Measurements from ENCODE around the gene COQ10A.
"Not testable (repeated sequence)": the region's sequence is repeated elsewhere in the genome, so short reads cannot be mapped to it uniquely, and the experiment has no call there.

The COQ10A gene

DNA sequence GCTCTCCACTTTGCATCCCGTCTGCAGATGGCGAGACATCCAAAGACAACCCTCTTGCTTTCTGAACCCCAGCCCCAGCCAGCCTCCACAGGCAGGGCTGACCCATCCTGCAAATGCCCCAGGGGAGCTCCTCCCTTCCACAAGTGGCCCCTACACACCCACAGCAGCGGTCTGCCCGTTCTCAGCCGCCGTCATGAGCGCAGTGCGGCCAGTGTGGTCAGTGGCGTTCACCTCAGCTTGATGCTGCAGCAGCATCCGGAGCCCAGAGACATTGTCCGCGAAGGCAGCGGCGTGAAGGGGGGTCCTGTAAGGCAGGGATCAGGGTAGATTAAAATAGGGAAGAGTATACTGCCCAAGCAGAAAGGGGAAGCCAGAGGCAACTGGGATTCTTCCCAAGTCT, 22.2 kb upstream of the COQ10A start:
- DNase-seq = no peak

DNA sequence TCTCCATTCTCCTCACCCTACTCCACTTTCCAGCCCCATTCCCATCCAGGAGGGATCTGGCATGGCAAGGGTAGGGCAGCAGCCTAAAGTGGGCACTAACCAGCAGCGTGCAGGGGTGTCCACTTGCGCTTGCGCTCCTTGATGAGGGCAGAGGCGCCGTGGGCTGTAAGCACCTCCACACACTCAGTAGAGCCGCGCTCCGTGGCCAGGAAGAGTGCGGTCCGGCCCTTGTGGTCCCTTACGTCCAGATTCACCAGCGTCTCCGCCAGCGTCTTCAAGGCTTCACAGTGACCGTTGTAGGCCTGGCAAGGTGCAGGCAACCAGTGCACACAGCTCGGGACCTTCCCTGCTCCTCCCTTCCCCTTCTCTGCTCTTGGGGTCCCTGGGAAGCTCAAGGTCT, 18.8 kb upstream of the COQ10A start:
- no peak for DNase-seq

DNA sequence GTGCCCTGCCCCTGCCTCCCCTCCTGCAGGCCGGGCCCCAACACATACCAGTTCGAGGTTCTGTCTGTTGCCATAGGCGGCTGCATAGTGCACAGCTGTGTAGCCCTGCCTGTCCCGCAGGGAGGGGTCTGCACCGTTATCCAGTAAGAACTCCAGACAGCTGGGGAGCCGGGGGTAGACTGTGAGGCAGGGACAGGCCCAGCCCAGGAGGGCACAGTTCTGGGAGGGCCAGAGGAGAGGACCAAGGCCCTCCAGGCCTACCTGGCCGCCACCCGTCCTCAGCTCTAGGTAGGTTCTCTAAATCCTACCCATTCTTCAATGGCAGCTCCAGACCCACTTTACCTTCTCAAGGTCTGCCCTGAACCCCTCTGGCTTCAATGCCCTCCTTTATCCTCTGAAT, 18.0 kb upstream of the COQ10A start:
- DNase-seq = no peak

DNA sequence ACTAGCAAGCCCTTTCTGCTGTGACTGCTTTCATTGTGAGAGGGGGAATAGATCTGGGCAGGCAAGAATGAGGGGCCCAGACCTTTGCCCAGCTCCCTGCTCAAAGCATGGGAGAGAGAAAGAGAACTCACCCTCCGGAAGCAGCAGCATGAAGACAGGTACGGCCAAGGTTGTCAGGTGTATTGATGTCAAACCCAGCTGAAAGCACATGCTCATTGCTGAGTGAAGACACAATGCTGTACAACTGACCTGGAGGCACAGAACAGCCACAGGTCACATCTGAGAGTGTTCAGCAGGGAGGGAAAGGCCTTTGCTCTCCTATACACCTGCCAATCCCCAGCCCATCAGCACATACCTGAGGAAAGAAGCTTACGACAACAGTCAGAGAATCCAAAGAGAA, 14.1 kb upstream of the COQ10A start:
- no peak for DNase-seq

GRCh38 chr12:56253091-56253490, 13.7 kb upstream of the COQ10A start:
- DNase-seq = no peak

- no peak for DNase-seq
Measured at GRCh38 chr12:56255671-56256070, 11.1 kb upstream of the COQ10A start.

GRCh38 chr12:56256326-56256960, 10.3 kb upstream of the COQ10A start:
- DNase-seq = no peak

DNA sequence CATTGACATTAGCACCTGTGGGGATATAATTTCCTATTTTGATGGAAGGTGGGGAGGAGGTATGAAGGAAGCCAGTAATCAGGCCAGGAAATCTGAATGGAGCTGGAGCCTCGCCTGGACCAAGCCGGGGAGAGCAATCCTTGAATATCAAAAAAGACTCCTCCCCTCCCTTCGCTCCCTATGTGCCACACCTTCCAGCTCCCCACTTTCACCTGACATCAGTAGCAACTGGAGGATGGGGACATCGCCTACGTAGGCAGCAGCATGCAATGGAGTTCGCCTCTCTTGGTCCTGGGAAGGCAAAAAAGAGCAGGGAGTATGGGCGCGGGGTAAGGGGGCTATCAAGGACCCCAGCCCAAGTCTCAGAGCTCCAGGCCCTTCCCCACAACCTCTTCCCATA, 9.7 kb upstream of the COQ10A start:
- no peak for DNase-seq

DNA sequence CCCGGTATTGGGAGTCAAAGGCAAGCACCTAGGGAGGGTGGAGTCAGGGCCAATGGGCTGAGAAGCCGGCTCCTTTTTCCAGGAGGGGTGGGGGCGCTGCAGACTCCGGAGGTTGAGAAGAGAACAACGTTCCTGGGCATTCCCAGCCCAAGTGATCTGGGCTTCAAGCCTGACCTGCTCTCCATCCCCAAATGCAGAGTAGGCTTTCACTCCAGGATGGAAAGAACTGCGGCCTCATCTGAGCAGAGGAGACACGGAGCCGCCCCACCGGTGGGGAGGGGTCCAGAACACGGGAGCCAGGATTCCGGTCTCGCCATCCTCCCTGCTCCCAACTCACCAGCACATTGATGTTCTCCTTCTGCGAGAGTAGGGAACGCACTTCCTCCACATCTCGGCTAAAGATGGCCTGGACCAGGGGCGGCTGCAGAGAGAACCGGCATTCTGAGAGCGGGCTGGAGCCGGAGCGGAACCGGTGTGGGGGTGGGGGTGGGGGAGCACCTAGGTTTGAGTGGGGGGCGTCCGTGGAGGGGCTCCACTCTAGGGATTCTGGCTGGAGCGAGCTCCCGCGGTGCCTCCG, 9.2 kb upstream of the COQ10A start:
- no peak for DNase-seq

DNA sequence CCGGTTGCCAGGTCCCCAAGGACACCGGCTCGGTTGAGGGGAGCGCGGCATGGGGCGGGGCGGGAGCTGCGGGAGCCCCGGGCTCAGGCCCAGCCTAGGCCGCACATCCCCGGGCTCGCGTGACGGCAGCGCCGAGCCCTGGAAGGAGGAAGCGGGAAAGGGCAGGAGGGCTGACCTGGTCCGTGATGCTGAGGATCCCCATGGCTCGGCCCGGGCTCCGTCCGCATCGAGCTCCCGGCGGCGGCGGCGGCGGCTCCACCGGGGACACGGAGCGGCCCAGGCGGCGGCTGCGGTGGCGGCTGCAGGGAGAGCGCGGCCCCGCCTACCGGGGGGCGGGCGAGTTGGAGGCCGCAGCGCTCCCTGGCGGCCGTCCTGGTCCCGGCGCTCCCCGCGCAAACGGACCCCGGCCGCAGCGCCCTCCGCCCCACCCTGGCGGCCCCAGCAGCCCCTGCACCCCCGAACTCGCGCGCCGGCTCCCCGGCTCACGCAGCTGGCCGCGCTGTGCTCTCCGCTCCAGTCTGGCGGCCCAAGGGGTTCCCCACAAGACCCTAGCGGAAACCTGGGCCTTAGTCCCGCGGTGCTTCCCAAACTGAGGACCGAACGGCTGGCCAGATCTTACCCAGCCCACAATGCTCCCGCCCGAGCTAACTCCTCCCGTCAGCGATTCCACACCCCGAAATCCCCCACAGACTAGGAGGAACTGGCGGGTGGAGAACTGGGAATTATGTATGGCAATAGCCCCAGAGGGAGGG, 8.5 kb upstream of the COQ10A start, which contains the start of gene ANKRD52:
ANKRD52 (minus strand) TSS at position 317 of the 752 bp plus-strand sequence; CDS start at position 202, 115 bp downstream.
- DNase-seq = peak; percentile 78

- no peak for DNase-seq
Measured at GRCh38 chr12:56258820-56259183, 7.9 kb upstream of the COQ10A start.

DNA sequence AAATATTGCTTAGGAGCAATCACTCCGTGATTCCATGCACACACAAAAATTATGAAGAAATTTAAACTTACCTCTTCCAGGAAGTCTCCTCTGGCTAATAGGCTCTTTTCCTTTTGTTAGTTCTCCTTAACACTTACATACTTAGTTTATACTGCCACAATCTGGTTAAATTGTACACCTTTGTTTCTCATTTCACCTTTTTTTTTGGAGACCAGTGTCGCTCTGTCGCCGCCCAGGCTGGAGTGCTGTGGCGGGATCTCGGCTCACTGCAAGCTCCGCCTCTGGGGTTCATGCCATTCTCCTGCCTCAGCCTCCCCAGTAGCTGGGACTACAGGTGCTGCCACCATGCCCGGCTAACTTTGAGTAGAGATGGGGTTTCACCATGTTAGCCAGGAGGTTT, 6.4 kb upstream of the COQ10A start:
- DNase-seq = no peak

GRCh38 chr12:56260921-56261320, 5.8 kb upstream of the COQ10A start:
- DNase-seq = no peak

- DNase-seq = no peak
Measured at GRCh38 chr12:56261503-56262232, 5.1 kb upstream of the COQ10A start.

DNA sequence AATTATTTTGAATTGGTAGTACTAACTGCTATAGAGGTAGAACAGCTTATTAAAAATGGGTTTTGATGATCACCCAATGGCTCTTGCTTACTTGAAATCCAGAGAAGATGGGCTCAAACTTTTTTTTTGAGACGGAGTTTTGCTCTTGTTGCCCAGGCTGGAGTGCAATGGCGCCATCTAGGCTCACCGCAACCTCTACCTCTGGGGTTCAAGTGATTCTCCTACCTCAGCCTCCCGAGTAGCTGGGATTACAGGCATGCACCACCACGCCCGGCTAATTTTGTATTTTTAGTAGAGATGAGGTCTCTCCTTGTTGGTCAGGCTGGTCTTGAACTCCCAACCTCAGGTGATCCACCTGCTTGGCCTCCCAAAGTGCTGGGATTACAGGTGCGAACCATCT, 3.8 kb upstream of the COQ10A start:
- not testable (repeated sequence) for DNase-seq

- not testable (repeated sequence) for DNase-seq
Measured at GRCh38 chr12:56266068-56266692, 562 bp upstream of the COQ10A start.

- DNase-seq = no peak
Measured at GRCh38 chr12:56267443-56268071, 815 bp downstream of the COQ10A start.

DNA sequence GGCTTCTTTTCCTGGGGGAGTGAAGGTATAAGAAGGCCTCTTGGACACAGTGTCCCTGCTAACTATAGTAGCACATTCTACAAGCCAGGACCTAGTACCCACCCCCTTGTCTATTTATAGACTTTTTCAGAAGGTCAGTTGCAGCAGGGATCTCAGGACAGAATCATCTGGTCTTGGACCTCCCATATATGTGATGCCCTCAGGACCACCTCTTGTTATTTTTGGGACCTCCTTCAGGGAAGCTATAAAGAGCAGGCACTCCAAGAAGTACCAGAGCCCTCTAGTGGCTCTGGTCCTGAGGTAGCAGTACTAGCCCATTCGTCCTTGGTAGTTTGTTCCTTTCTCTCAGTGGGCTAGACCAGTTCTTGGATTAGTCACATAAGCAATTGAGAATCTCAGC, 4.3 kb downstream of the COQ10A start:
- DNase-seq = no peak

DNA sequence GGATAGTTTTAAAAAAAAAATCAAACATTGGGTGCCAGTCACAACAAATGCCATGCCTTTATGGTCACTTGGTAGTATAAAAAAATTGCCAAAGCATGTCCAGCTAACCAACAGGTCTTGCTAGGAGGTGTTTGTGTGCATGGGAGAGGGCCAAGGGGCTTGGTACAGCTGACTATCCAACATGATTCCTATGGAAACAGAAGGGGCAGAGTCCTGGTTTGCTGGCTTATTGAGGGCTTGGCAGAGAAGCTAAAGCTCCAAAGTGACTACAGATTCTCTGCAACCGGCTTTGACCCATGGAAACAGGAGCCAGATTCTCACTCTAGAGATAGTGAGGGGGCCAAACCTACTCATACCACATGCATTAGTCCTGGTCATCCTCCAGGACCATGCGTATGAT, 5.7 kb downstream of the COQ10A start:
- not testable (repeated sequence) for DNase-seq

DNA sequence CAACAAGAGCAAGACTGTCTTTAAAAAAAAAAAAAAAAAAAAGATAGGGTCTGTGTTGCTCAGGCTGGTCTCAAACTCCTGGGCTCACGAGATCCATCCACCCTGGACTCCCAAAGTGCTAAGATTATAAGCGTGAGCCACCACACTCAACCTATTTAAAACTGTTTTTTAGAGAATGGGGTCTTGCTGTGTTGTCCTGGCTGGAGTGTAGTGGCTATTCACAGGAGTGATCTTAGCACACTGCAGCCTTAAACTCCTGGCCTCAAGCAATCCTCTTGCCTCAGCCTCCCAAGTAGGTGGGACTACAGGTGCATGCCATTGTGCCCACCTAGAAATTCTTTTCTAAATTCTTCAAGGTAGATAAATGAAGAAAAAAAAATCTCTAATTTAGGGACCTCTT, 7.6 kb downstream of the COQ10A start:
- no peak for DNase-seq

GRCh38 chr12:56278905-56279304, 12.2 kb downstream of the COQ10A start:
- DNase-seq = no peak

- no peak for DNase-seq
Measured at GRCh38 chr12:56280849-56281248, 14.1 kb downstream of the COQ10A start.

DNA sequence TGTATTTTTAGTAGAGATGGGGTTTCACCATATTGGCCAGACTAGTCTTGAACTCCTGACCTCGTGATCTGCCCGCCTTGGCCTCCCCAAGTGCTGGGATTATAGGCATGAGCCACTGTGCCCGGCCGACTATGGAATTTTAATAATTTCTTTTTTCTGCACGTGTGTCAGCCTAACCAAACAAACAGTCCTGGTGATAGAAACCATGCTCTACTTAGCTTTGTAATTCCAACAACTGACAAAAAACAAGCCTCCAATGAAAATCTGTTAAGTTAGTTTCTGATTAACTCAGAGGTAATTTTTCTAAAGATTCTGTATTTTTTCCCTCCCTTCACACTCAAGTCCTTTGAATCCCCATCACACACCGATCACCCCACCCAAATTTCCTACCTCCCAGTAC, 15.3 kb downstream of the COQ10A start:
- no peak for DNase-seq
